GM19035 (cell line): ENCODE data around the gene LYPLAL1.
"Not testable (repeated sequence)": the region's sequence is repeated elsewhere in the genome, so short reads cannot be mapped to it uniquely, and the experiment has no call there.

Source experiments
- ATAC-seq: cut with Tn5 transposase; IDR thresholded peaks from one replicate; pipeline ENCODE4 v1.9.1; 2021; ENCODE audit not compliant: unreplicated experiment

The LYPLAL1 gene

DNA sequence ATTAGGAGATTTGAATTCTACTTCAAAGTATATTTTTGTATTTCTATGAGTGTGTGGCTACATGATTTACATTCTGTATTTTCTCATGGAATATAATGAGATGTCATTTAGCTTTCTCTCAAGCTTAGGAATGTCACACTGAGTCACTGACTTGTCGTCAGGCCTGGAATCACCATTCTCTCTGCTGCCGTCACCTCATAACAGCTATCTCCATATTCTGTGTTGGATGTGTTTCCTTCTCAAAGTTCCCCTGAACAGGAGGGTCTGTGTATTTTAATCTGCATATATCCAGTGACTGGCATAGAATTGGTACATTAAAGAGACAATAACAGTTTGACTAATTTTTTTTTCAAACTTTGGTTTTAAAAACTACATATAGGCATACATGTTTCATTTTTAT, 35.9 kb downstream of the LYPLAL1 start:
- ATAC-seq, result no peak

DNA sequence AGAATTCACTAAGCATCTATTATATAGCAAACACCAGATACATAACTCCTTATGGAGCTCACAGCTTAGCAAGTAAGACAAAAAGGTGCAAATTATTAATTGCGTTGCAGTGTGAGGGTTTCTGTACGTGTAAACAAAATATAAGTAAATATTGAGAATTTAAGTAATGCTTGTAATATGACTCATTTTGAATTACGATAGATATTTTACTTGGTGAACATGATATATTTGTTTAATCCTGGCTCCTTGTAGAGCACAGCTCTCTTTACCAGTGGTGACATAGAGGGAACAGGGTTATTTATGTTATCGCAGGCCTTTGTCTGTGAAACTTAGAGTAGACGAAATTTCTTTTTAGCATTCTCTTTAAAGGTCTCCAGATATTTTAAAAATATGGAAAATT, 36.4 kb downstream of the LYPLAL1 start:
- ATAC-seq, result no peak

DNA sequence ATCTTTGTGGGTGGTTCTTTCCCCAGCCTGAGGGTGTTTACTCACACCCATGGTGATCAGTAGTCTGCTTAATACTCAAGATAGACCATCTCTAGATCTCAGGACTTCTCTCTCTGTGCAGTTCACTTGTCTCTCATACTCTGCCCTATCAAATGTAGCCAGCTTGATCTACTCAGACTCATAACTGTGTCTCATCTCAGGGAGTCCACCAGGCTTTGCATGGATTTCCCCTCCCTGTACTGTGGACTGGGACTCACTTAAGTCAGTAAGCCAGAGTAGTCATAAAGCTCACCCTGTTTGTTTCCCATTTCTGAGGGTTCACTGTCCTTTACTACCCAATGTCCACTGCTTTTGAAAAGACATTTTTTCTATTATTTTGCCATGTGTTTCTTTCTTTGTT, 41.8 kb downstream of the LYPLAL1 start:
- no peak for ATAC-seq

DNA sequence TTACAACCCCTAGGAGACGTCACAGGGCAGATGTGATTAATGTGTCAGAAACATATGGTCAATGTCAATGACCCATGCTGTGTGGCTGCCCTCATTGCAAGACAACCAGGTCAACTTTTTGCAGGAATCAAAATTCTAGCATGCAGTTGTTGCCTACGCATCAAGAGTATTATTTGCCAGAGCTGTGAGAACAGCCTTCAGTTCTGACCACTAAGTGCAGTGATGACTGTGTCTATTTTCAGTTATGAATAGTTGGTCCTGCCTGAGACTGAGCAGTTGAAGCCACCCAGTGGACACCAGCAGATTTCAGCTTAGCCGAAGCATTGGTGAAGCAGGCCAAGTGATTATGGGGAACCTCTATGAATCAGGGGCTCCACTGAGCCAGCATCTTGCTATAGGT, 47.3 kb downstream of the LYPLAL1 start:
- ATAC-seq, result peak; percentile 96

DNA sequence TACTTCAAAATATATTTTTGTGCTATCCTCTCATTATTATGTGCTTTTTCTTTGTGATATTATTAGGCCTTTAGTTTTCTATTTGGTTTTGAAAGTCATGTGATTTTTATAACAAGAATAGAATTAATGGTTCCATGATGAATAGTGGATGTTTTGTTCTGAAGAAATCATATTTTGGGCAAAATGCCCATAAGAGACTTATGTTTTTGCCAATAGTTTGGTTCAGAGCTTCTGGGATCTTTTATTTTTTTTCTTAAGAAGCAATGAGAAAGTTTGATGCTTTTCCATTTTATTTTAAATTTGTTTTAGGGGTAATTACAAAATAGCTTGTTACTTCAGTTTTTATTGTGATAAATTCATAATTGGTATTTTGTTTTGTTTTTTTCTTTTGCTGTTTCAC, 49.8 kb downstream of the LYPLAL1 start:
- no peak for ATAC-seq

DNA sequence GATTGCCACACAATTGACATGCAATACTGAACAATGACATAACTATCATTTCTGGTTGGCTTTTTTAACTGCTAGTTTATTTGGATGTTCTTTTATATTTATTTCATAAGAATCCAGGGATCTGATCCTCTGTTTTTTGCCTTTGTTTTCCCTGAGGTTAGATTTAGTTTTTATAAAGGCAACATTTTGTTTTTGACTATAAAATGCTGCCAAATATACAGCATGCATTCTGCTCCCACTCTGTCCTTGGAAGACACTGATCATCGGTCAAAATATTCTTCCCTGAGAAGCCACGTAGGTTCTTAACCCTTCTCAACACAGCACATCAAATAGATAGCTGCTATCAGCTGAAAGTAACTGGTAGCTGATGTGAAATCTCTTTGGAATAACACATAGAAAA, 52.5 kb downstream of the LYPLAL1 start:
- ATAC-seq, result no peak

DNA sequence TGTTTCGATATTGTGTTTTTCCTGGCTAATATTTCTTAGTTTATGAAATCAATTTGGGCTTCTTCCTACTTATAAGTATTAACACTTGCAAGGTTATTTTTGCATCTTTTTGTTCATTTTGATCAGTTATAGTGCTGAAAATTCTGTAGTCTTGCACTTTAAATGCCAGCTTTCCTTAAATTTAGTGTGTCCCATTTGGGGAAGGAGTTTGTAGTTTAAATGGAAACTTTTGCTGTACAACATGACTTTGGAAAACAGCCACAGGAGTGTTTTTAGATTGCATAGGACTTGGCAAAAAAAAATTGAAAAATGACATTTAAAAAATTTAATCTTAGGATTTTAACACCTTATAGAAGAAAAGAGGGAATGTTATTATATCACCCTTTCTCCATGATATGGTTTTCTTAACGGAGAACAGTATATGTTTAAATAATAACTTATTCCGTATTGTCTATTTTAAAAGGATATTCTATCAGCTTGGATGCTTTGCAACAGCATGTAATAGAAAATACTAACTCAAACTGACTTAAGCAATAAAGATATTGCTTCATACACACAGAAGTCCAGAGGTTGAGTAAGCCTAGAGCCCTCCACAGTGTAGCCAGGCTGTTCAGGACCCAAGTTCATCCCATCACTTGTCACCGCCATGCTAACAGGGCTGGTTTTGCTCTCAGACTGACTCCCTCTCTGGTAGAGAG, 53.8 kb downstream of the LYPLAL1 start:
- no peak for ATAC-seq

DNA sequence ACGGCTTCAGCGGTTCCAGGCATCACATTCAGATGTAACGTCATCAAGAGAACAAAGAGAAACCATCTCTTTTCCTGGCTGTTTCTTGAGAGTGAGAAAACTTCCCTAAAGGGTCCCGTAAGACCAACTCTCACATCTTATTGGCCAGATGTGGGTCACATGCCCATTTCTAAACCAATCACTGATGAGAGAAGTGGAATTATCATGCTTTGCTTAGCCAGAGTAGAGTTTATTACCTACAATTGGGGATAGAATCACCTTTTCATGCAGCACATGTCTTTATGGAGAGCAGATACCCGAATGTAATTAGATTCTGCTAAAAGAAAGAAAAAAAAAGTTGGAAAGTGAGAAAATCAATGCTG, 54.4 kb downstream of the LYPLAL1 start:
- ATAC-seq, result no peak

DNA sequence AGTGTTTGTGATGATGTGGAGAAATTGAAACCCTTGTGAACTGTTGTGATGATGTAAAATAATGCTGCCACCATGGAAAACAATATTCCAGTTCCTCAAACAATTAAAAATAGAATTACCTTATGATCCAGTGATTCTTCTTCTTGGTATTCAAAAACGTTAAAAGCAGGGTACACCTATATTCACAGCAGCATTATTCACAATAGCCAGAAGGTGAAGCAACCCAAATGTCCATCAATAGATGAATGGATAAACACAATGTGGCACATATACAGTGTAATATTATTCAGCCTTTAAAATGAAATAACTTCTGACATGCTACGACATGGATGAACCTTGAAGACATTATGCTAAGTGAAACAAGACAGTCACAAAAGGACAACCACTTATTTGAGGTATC, 59.2 kb downstream of the LYPLAL1 start:
- ATAC-seq, result no peak

DNA sequence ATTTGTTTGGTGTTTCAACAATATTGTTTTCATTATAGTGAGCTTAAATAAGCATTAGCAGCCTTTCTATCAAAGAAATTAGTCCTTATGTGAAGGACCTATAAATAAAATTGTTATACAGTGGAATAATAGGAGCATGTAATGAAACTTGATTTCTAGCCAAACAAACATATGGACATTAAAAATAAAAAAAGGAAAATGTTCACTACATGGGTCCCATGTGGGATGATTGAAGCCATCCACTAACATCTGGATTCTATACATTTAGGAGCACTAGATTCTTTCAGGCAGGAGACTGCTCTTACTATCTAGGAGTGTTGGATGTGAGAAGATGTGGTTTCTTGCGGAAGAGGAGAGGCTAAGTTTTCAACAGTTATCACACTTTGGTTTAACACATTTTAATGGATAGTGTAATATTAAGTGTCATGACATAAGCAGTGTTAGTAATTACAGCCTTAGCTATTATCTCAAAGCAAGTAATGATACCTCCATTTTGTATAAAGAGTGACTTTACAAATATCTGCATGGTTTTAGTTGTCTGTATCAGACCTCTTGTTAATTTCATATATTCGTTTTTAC, 62.3 kb downstream of the LYPLAL1 start:
- no peak for ATAC-seq

DNA sequence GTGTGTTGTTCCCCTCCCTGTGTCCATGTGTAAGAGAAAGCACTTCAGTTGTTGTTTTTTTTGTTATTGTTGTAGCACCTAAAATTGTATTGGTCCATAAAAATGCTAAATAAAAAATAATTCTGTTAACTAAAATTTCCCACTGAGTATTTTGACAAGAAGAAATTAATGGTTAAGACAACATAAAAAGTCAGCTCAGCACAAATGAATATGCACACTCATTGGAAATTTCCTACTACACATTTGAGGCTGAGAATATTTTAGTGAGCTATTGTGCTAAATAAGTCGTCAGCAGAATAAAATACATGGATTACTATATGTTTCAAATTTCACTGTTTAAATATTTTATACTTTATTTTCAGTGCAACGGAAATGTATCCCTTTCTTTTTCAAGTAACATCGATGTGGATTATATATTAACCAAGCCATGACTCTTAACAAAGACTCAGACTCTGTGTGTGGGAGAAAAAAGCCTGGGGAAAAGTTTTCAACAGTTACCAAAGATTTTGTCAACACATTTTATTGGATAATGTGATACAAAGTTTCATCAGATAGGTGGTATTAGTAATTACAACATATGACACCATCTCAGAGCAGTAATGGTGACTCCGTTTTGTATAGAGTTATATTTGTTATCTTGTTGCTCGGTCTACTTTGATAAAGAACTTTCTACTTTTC, 63.4 kb downstream of the LYPLAL1 start:
- ATAC-seq, result no peak

DNA sequence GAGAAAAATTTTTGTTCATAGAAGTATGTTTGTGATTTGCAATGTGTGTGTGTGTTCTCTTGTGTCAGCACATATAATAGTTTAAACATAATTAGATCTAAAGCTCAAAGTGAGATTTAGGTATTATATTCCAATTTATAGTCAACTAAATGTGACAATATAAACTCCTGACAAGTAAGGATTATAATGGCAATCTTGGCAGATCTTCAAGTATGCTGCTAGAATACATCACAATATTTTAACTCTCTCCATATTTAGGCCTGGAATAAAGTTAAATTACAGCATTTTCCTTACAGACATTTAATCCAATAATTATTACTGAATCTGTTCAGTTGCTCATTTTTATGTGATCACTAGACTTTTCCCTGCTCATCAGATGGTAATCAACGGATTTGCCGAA, 65.8 kb downstream of the LYPLAL1 start:
- ATAC-seq, result no peak

DNA sequence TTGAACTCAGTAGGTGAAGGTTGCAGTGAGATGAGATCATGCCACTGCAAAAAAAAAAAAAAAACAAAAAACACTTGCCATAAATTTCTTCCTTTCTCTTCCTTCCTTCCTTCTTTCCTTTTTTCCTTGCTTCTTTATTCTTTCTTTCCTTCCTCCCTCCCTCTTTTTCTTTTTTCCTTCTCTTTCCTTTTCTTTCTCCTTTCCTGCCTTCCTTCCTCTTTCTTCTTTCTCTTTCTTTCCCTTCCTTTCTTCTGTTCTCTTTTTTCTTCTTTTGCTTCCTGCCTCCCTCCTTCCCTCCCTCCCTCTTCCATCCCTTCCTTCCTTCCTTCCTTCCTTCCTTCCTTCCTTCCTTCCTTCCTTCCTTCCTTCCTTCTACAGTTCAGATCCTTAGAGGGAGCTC, 71.2 kb downstream of the LYPLAL1 start:
- ATAC-seq, result no peak

DNA sequence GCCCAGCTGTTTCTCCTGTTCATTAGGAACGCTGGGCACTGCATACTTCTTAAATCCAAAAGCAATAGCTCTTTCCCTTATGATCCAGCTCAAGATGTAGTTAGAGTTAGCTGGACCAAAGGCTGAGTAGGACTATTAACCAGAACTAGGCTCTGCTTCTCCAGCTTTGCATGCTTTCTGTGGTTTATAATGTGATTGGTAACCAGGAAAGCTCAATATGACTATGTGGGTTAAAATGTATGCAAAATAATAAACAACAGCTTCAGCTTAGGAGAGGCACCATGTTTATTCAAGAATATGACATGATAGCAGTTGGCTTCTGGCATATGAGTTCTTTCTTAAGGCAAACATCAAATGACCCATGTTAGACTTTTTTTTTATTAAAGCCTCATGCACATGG, 73.8 kb downstream of the LYPLAL1 start:
- no peak for ATAC-seq

DNA sequence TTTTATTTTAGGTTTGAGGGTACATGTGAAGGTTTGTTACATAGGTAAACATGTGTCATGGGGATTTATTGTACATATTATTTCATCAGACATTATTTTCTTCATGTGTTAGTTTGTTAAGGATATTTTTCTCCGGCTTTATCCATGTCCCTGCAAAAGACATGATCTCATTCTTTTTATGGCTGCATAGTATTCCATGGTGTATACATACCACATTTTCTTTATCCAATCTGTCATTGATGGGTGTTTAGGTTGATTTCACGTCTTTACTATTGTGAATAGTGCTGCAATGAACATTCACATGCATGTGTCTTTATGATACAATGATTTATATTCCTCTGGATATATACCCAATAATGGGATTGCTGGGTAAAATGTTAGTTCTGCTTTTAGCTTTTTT, 76.8 kb downstream of the LYPLAL1 start:
- not testable (repeated sequence) for ATAC-seq

DNA sequence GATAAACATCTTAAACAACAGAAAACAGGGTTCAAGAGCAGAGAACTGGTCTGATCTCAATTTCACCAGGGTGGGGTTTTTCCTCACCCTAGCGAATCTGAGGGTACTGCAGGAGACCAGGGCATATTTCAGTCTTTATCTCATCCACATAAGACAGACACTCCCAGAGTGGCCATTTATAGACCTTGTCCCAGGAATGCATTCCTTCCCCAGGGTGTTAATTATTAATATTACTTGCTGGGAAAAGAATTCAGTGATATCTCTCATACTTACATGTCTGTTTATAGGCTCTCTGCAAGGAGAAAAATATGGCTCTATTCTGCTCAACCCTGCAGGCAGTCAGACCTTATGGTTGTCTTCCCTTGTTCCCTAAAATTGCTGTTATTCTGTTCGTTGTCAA, 84.1 kb downstream of the LYPLAL1 start:
- ATAC-seq, result no peak

DNA sequence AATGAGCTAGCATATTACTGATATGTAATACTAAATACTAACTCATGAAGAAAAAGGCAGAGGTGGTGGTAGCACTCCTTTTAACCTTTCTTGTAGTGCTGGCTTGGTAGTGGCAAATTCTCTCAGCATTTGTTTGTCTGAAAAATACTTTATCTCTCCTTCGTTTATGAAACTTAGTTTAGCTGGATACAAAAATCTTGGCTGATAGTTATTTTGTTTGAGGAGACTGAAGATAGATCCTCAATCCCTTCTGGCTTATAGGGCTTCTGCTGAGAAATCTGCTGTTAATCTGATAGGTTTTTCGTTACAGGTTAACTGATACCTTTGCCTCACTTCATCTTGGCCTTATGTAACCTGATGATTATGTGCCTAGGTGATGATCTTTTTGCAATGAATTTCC, 87.8 kb downstream of the LYPLAL1 start:
- no peak for ATAC-seq
